ENCODE measurements around the gene EIF4H. TPM values are rescaled to one million over a fixed set of nuclear protein-coding genes. Genes with fewer than 3 reads are reported as not detected.
"Not testable (repeated sequence)": the region's sequence is repeated elsewhere in the genome, so short reads cannot be mapped to it uniquely, and the experiment has no call there.

Gene EIF4H
- total RNA-seq, 1 donor = 295 TPM

- Histone ChIP-seq H3K4me3 (ENCODE audit: insufficient read depth, low read length) (no peak overlapping the region), H3K27ac (ENCODE audit: low read depth, low read length) (no peak overlapping the region), H3K36me3 (ENCODE audit: insufficient read depth, low read length) (no peaks in the 10 kb centered on the region), H3K27me3 (ENCODE audit: insufficient read depth, low read length) (no peaks in the 10 kb centered on the region), H3K79me2 (ENCODE audit: insufficient read depth, low read length) (no peaks in the 10 kb centered on the region), H2AFZ (ENCODE audit: low read length) (no peak overlapping the region), H3K4me1 (ENCODE audit: insufficient read depth, low read length) (peaks cover 8% of the 10 kb centered on the region), H4K20me1 (ENCODE audit: insufficient read depth, low read length) (peaks cover 3% of the 10 kb centered on the region), H3K4me2 (ENCODE audit: insufficient read depth, low read length) (no peak overlapping the region), H3K9me3 (ENCODE audit: low read depth, low read length) (no peaks in the 10 kb centered on the region)
- DNase-seq (ENCODE audit: insufficient read length, low spot score, missing footprints) = no peak
- no peak for TF ChIP-seq CTCF (IDR thresholded peaks at IDR 0.05; ENCODE audit: extremely low read depth, low read depth, low read length)
Measured at GRCh38 chr7:74203956-74204618, 29.9 kb downstream of the EIF4H start.

- not testable (repeated sequence) for DNase-seq (ENCODE audit: insufficient read length, low spot score, missing footprints); H3K79me2 ChIP-seq (ENCODE audit: insufficient read depth, low read length); H3K4me1 ChIP-seq (ENCODE audit: insufficient read depth, low read length); H4K20me1 ChIP-seq (ENCODE audit: insufficient read depth, low read length); H3K36me3 ChIP-seq (ENCODE audit: insufficient read depth, low read length); H3K9me3 ChIP-seq (ENCODE audit: low read depth, low read length); H2AFZ ChIP-seq (ENCODE audit: low read length); H3K4me2 ChIP-seq (ENCODE audit: insufficient read depth, low read length); H3K27me3 ChIP-seq (ENCODE audit: insufficient read depth, low read length); H3K27ac ChIP-seq (ENCODE audit: low read depth, low read length); H3K4me3 ChIP-seq (ENCODE audit: insufficient read depth, low read length)
Measured at GRCh38 chr7:74206052-74206451, 31.9 kb downstream of the EIF4H start.

- peak overlapping the region; percentile 86 for H2AFZ ChIP-seq (ENCODE audit: low read length)
Measured at GRCh38 chr7:74206589-74207120, 32.5 kb downstream of the EIF4H start.

GRCh38 chr7:74207586-74207985 lies 33.4 kb downstream of the EIF4H start:
- no peak for TF ChIP-seq CTCF (IDR thresholded peaks at IDR 0.05; ENCODE audit: extremely low read depth, low read depth, low read length)
- H4K20me1 ChIP-seq (ENCODE audit: insufficient read depth, low read length) = peaks cover 3% of the 10 kb centered on the region
- H3K4me3 ChIP-seq (ENCODE audit: insufficient read depth, low read length) = no peak overlapping the region
- H3K27me3 ChIP-seq (ENCODE audit: insufficient read depth, low read length) = no peaks in the 10 kb centered on the region
- H3K27ac ChIP-seq (ENCODE audit: low read depth, low read length) = no peak overlapping the region
- no peak for DNase-seq (ENCODE audit: insufficient read length, low spot score, missing footprints)
- H2AFZ ChIP-seq (ENCODE audit: low read length) = no peak overlapping the region
- peaks cover 5% of the 10 kb centered on the region for H3K4me1 ChIP-seq (ENCODE audit: insufficient read depth, low read length)
- H3K79me2 ChIP-seq (ENCODE audit: insufficient read depth, low read length) = no peaks in the 10 kb centered on the region
- H3K4me2 ChIP-seq (ENCODE audit: insufficient read depth, low read length) = no peak overlapping the region
- H3K36me3 ChIP-seq (ENCODE audit: insufficient read depth, low read length) = no peaks in the 10 kb centered on the region
- H3K9me3 ChIP-seq (ENCODE audit: low read depth, low read length) = no peaks in the 10 kb centered on the region

More at GRCh38 chr7:74206589-74207120, 32.5 kb downstream of the EIF4H start:
- peak; percentile 93 for DNase-seq (ENCODE audit: insufficient read length, low spot score, missing footprints)
- TF ChIP-seq CTCF (IDR thresholded peaks at IDR 0.05; ENCODE audit: extremely low read depth, low read depth, low read length) = peak; percentile 91
- Histone ChIP-seq H4K20me1 (ENCODE audit: insufficient read depth, low read length) (peaks cover 3% of the 10 kb centered on the region), H3K9me3 (ENCODE audit: low read depth, low read length) (no peaks in the 10 kb centered on the region), H3K4me3 (ENCODE audit: insufficient read depth, low read length) (peak overlapping the region; percentile 66), H3K27ac (ENCODE audit: low read depth, low read length) (no peak overlapping the region), H3K36me3 (ENCODE audit: insufficient read depth, low read length) (no peaks in the 10 kb centered on the region), H3K27me3 (ENCODE audit: insufficient read depth, low read length) (no peaks in the 10 kb centered on the region), H3K4me2 (ENCODE audit: insufficient read depth, low read length) (peak overlapping the region; percentile 87), H3K79me2 (ENCODE audit: insufficient read depth, low read length) (no peaks in the 10 kb centered on the region), H3K4me1 (ENCODE audit: insufficient read depth, low read length) (peaks cover 5% of the 10 kb centered on the region)

GRCh38 chr7:74208241-74208640 lies 34.1 kb downstream of the EIF4H start:
- H3K27ac ChIP-seq (ENCODE audit: low read depth, low read length); H3K4me1 ChIP-seq (ENCODE audit: insufficient read depth, low read length); H3K27me3 ChIP-seq (ENCODE audit: insufficient read depth, low read length); H3K9me3 ChIP-seq (ENCODE audit: low read depth, low read length); DNase-seq (ENCODE audit: insufficient read length, low spot score, missing footprints); H3K4me2 ChIP-seq (ENCODE audit: insufficient read depth, low read length); H3K79me2 ChIP-seq (ENCODE audit: insufficient read depth, low read length); H2AFZ ChIP-seq (ENCODE audit: low read length); H4K20me1 ChIP-seq (ENCODE audit: insufficient read depth, low read length); H3K36me3 ChIP-seq (ENCODE audit: insufficient read depth, low read length); H3K4me3 ChIP-seq (ENCODE audit: insufficient read depth, low read length): not testable (repeated sequence)

All from osteoblast (primary cell).